ENCODE measurements around the gene ALKAL2.

ALKAL2 gene

DNA sequence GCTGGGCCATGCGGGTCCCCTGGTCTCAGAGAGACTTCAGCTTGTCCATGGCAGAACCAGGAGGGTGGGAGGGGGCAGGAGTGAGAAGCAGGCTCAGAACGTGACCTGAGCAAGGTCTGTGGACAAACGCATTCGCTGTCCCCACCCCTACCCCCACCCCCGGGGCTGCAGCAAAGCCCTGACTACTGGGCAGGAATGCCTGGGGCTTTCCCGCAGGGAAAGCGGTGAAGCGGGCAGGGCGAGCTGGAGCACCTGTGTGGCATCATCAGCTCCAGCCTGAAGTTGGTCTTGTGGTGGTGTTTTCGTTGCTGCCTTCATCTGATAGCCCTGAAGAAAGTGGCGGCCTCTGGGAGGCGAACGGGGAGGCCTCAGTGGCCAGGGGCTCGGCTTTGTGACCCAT, 26.1 kb upstream of the ALKAL2 start:
- no peak for TF ChIP-seq CTCF (IDR thresholded peaks at IDR 0.05; ENCODE audit: low read depth, low read length)
- no peak overlapping the region for H3K4me3 ChIP-seq (ENCODE audit: low read depth, low read length)
- no peak for DNase-seq (ENCODE audit: low read depth, low spot score)
- in situ Hi-C loops (cut with HindIII; ENCODE audit: low sequenced_read_pairs) = no loop called here

DNA sequence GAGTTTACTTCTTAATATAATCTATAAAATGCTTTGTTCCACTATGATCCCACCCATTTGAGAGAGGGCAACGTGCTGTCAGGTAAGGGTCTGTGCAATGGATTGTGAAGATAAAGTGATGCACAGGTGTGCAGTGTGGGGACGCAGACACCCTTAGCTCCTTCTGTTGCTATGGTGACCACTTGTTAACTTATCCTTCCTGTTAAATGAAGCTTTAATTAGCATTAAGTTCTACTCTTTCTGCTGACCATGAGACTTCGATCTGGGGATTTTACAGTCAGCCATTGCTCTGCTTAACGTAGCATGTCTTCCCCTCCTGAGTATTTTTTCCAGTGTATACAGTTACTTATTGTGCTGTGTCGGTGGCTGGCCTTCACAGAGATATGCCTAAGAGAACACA, 23.1 kb upstream of the ALKAL2 start:
- DNase-seq (ENCODE audit: low read depth, low spot score) = no peak
- in situ Hi-C loops (cut with HindIII; ENCODE audit: low sequenced_read_pairs) = no loop called here
- no peak for TF ChIP-seq CTCF (IDR thresholded peaks at IDR 0.05; ENCODE audit: low read depth, low read length)
- H3K4me3 ChIP-seq (ENCODE audit: low read depth, low read length) = no peak overlapping the region

DNA sequence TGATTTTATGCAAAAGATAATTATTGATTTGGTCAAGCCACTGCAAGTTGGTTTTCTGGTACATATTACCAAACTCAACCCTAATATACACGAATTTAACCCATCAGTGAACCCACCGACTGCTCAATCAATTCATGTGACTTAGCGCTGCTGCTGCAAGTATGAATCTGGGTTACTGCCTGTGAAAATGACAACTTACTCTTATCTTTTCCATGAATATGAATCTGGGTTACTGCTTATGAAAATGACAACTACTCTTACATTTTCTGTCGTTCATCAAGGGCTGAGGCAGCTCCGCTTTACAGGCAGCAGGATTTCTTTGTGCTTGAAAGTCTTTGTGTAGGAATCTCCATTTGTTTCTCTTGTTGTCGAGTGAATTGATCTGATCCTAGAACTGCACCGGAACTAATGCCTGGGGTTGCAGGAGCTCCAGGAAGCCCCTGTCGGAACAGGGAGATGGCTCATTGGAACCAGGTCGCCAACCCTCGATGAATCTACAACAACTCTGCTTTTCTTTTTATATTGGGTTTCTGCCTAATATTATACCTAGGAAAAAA, 22.1 kb upstream of the ALKAL2 start:
- TF ChIP-seq CTCF (IDR thresholded peaks at IDR 0.05; ENCODE audit: low read depth, low read length) = no peak
- H3K4me3 ChIP-seq (ENCODE audit: low read depth, low read length) = no peak overlapping the region
- in situ Hi-C loops (cut with HindIII; ENCODE audit: low sequenced_read_pairs) = no loop called here
- DNase-seq (ENCODE audit: low read depth, low spot score) = no peak

- in situ Hi-C loops (cut with HindIII; ENCODE audit: low sequenced_read_pairs) = no loop called here
- no peak for DNase-seq (ENCODE audit: low read depth, low spot score)
- no peak for TF ChIP-seq CTCF (IDR thresholded peaks at IDR 0.05; ENCODE audit: low read depth, low read length)
- no peak overlapping the region for H3K4me3 ChIP-seq (ENCODE audit: low read depth, low read length)
Measured at GRCh38 chr2:309148-309953, 21.5 kb upstream of the ALKAL2 start.

- in situ Hi-C loops (cut with HindIII; ENCODE audit: low sequenced_read_pairs) = no loop called here
- no peak for TF ChIP-seq CTCF (IDR thresholded peaks at IDR 0.05; ENCODE audit: low read depth, low read length)
- DNase-seq (ENCODE audit: low read depth, low spot score) = no peak
- no peak overlapping the region for H3K4me3 ChIP-seq (ENCODE audit: low read depth, low read length)
Measured at GRCh38 chr2:305366-305765, 17.5 kb upstream of the ALKAL2 start.

GRCh38 chr2:296354-296753, 8.5 kb upstream of the ALKAL2 start:
- in situ Hi-C loops (cut with HindIII; ENCODE audit: low sequenced_read_pairs) = no loop called here
- no peak overlapping the region for H3K4me3 ChIP-seq (ENCODE audit: low read depth, low read length)
- TF ChIP-seq CTCF (IDR thresholded peaks at IDR 0.05; ENCODE audit: low read depth, low read length) = no peak
- no peak for DNase-seq (ENCODE audit: low read depth, low spot score)
